NT2/D1 (cell line): ENCODE results near the gene PEX5L.
"Not testable (repeated sequence)": the region's sequence is repeated elsewhere in the genome, so short reads cannot be mapped to it uniquely, and the experiment has no call there.

ENCODE experiments used
- YY1 ChIP-seq: IDR thresholded peaks from 2 replicates; pipeline ENCODE4 v1.6.1; 2011; ENCODE audit not compliant: insufficient read length, insufficient read depth
- ZNF274 ChIP-seq: IDR thresholded peaks from 2 replicates; pipeline ENCODE4 v1.6.1; 2011; ENCODE audit warnings: mild to moderate bottlenecking, low read depth, low read length

DNA sequence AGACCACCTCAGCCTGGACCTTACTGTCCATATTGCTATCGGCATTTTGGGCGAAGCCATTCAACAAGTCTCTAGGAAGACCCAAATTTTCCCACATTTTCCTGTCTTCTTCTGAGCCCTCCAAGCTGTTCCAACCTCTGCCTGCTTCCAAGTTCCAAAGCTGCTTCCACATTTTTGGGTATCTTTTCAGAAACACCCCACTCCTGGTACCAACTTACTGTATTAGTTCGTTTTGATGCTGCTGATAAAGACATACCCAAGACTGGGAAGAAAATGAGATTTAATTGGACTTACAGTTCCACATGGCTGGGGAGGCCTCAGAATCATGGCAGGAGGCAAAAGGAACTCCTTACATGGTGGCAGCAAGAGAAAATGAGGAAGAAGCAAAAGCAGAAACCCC lies 28.4 kb downstream of the PEX5L start:
- TF ChIP-seq ZNF274, YY1: not testable (repeated sequence)
